Fibroblast of pulmonary artery (primary cell): Measurements from ENCODE around the gene DNAJB5.

ENCODE experiments used
- DNase-seq: peaks from one replicate; pipeline ENCODE4 v3.0.0-alpha.2; 2010; ENCODE audit warnings: low read depth
- H3K4me3 ChIP-seq: replicated peaks from 2 replicates; pipeline ENCODE4 v1.5.1; 2011; ENCODE audit warnings: low read depth, mild to moderate bottlenecking, control low read depth, low read length, moderate library complexity
- CTCF ChIP-seq: IDR thresholded peaks from 2 replicates; pipeline ENCODE4 v1.5.1; 2011; ENCODE audit warnings: mild to moderate bottlenecking, control low read depth, low read length, inconsistent platforms; ENCODE audit errors: missing control alignments

Gene DNAJB5

DNA sequence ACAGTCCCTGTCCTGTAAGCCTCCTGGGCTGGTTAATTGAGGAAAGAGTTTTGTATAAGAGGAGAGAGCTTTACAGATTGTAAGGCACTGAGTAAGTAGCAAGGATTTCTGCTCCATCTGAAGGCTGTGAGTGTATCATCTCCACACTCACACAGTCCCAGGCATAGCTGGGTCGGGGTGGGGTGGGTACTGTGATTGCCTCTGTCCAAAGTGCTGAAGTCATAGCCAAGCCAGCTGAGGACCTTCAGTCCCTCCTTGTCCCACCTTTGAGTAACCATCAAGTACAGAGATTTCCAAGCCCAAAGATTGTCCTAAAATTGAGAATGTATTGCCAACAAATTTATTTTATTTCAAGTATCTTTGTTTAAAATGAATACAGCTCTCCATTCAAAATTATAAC, 5.5 kb upstream of the DNAJB5 start:
- peak; percentile 55 for DNase-seq

DNA sequence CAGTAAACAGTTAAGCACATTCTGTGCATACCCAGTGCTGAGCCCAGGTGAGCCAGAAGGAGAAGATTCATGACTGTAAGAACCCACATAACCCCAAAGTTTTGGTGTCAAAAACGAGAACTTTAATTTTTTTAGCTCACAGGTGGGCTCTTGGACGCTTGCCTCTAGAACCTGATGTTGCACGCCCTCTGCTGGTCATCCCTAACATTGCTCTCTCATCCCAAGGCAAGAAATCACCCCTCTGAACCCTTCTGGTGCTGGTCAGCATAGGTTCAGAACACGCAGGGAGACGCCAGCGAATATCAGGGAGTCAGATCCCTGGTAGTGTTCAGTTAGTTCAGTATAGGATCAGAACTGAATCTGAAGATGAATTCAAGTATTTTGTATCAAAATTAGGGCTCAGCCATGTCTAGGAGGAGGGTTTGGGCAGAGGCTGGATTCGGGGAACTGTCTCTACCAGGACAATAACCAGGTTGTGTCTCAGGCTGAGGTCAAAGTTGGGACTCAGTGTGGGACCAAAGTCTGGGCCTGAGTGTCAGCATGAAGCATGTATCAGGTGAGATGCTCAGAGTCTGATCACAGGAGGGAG, 4.1 kb upstream of the DNAJB5 start:
- peak; percentile 82 for DNase-seq
- no peak overlapping the region for H3K4me3 ChIP-seq
- peak; percentile 92 for TF ChIP-seq CTCF

More for the DNA sequence above, 5.5 kb upstream of the DNAJB5 start:
- no peak overlapping the region for H3K4me3 ChIP-seq
- no peak for TF ChIP-seq CTCF

DNA sequence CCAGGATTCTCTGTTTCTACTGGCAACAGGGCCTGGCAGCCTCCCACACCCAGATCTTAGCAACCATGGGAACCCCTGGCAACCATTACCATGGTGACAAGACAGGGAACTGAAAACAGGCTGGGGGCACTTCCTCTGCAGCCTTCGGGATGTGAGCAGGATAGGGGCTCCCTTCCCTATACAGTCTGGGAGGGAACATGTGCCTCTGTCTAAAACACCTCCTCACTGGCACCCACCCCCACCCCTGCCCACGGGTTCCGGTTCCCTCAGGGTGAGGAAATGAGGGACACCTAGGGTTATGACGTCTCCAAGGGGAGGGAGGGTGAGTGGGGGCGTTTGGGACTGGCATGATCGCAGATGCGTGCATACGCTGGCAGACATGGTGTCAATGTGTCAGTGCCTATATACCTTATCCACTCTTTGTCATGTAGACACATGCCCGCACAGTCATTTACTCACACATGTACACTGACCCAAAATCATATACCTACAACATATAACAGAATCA, 3.0 kb upstream of the DNAJB5 start:
- DNase-seq = peak; percentile 35

DNA sequence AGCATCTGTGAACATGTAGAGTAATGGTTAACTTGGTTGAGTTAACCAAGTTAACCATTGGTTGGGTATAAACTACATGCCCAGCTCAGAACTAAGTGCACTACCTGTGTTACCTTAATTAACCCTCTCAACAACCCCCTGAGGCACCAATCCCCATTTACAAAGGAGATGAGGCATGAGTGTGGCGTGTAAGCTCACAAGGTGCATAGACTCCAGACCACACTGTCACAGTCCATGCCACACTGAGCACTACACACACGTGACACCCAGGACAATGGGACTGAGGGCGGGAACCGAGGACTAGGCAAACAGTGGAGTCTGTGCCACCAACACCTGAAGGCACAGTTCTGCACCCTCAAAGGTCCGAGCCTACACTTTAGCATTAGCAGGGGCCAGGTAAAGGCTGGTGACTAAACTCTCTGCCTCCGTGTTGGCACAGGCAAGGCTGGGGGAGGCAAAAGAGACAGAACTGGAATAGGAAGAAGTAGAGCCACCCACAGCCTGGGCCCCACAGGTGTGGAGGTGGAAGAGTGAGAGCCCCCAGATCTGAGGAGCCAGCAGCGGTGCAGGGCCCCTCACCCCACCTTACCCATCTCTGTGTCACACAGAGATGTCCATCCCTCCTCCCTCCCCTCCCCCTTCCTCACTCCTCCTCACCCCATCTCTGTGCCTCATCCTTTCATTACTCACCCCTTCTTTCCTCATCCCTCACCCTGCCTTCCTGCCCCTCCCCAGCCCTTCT, 2.2 kb upstream of the DNAJB5 start:
- no peak for DNase-seq
- no peak for TF ChIP-seq CTCF
- H3K4me3 ChIP-seq = no peak overlapping the region

More for the DNA sequence above, 3.0 kb upstream of the DNAJB5 start:
- TF ChIP-seq CTCF = no peak
- no peak overlapping the region for H3K4me3 ChIP-seq

- no peak for DNase-seq
- H3K4me3 ChIP-seq = peak overlapping the region; percentile 59
- no peak for TF ChIP-seq CTCF
Measured at GRCh38 chr9:34988218-34989002, 1.1 kb upstream of the DNAJB5 start.

DNA sequence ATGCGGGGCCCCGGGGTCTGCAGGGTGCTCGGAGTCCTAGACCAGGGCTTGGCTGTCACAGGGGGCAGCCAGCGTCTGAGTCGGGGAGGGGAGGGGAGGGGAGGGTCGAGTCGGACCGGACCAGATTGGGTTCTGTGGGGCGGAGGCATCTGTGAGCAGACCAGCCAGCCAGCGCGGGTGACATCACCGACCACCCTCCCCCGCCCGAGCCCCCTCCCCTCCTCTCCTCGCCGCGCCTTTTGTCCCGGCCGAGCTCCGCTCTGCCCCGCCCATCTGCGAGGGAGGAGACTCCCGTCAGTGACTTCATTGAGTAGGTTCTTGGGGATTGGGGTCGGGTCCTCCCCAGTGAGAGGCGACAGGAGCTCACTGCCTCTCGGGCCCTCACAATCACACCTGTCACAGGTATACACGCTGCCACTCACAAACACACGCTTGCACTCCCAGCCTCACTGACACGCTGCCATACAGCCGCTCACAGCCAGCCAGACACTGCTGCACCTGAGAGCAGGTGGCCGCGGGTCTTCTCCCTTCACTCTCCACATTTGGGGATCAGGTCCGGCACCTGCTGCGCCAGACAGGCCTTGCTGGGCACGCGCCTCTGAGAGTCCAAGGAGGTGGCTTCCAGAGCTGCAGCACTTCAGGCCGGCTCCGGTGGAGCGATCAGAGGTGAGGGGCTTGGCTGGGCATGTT, 546 bp downstream of the DNAJB5 start:
- DNase-seq = peak; percentile 56
- TF ChIP-seq CTCF = no peak
- H3K4me3 ChIP-seq = peak overlapping the region; percentile 83
